Hematopoietic multipotent progenitor cell treated with erythropoietin and hydrocortisone succinate and interleukin-3 and kit ligand, for 4 days (in vitro differentiated cells): ENCODE measurements around the gene SMARCAL1.

ENCODE experiments used
- DNase-seq: peaks from one replicate; pipeline ENCODE4 v3.0.0-alpha.2; 2015

The SMARCAL1 gene

GRCh38 chr2:216392945-216393840 is 19.1 kb upstream of the SMARCAL1 start:
- DNase-seq = peak; percentile 92

GRCh38 chr2:216394881-216395280 is 17.4 kb upstream of the SMARCAL1 start:
- DNase-seq = peak; percentile 79

GRCh38 chr2:216399621-216400020 is 12.7 kb upstream of the SMARCAL1 start:
- no peak for DNase-seq

- no peak for DNase-seq
Observed at GRCh38 chr2:216402751-216403150, 9.5 kb upstream of the SMARCAL1 start.

- peak; percentile 71 for DNase-seq
Observed at GRCh38 chr2:216404010-216404618, 8.2 kb upstream of the SMARCAL1 start.

- no peak for DNase-seq
Observed at GRCh38 chr2:216405588-216405987, 6.7 kb upstream of the SMARCAL1 start.

DNA sequence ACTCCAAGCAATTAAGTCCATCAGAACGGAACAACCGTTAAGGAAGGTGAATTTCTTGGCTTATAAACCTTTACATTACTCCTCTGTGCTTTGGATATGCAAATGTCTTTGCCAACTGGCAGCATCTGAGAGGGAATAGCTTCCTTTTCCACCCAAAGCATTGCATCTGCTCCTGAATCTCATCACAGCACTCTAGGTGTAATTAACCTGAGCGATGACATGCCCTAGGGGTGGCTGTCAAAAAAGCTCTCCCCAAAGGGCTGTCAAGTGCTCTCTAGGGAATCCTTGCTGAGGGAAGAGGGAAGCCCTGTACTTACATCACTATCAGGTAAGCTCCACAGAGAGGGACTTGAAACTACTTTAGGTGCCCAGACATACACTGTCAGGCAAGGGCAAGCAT is 5.5 kb upstream of the SMARCAL1 start:
- no peak for DNase-seq

- DNase-seq = no peak
Observed at GRCh38 chr2:216408426-216409290, 3.6 kb upstream of the SMARCAL1 start.

GRCh38 chr2:216410550-216410949 is 1.7 kb upstream of the SMARCAL1 start:
- DNase-seq = no peak

GRCh38 chr2:216413882-216414281 is 1.6 kb downstream of the SMARCAL1 start:
- DNase-seq = no peak

DNA sequence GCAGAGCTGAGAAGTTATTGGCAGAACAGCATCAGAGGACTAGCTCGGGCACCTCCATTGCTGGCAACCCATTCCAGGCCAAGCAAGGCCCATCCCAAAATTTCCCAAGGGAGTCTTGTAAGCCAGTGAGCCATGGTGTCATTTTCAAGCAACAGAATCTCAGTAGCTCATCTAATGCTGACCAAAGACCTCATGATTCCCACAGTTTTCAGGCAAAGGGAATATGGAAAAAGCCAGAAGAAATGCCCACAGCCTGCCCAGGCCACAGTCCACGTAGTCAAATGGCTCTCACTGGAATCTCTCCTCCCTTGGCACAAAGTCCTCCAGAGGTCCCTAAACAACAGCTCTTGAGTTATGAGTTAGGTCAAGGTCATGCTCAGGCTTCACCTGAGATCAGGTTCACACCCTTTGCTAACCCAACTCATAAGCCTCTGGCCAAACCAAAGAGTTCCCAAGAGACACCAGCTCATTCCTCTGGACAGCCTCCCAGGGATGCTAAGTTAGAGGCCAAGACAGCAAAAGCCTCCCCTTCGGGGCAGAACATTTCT is 2.6 kb downstream of the SMARCAL1 start:
- no peak for DNase-seq

DNA sequence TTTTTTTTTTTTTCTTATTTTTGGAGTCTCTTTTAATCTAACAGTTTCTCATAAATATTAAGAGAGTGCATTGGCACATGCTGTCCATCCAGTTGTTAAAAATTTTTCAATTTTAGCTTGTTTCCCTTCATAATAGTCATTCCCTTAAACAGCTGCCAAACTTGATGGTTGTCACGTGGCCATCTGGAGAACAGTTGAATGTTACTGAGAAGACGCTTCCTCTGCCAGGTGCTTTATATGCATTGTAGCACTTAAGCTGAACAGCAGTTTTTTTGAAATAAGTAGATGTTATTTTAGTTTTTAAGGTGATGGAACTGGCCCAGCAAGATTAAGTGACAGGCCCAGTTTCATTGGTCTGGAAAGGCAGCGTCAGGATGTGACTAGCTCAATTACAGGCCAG is 3.3 kb downstream of the SMARCAL1 start:
- no peak for DNase-seq

GRCh38 chr2:216416571-216417307 is 4.5 kb downstream of the SMARCAL1 start:
- DNase-seq = peak; percentile 77

- DNase-seq = no peak
Observed at GRCh38 chr2:216418981-216419380, 6.7 kb downstream of the SMARCAL1 start.

DNA sequence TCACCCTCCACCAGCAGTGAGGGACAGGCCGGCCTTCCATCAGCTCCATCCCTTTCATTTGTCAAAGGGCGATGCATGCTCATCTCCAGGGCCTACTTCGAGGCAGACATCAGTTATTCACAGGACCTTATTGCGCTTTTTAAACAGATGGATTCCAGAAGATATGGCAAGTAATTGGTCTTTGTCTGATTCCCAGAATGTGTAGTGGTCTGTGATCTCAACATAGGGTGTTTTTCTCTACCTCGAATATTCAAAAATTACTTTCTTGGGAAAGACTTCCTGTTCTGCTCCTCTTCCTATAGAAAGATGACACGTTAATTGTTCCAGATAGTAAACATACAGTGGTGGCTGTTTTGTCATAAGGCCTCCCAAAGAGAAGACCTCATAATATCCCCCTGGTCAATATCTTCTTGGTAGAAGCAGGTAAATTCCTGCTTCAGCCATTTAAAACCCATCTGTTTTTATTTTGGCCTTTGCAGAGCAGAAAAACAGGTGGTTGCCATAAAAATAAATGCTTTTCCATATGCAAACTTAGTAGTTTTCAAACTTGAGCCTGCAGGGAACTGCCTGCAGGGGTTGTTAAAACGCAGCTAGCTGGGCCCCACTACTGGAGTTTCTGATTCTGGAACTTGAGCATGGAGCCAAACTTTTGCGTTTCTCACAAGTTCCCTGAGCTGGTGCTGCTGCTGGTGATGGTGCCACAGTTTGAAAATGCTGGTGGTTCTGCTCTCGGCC is 8.2 kb downstream of the SMARCAL1 start:
- no peak for DNase-seq

DNA sequence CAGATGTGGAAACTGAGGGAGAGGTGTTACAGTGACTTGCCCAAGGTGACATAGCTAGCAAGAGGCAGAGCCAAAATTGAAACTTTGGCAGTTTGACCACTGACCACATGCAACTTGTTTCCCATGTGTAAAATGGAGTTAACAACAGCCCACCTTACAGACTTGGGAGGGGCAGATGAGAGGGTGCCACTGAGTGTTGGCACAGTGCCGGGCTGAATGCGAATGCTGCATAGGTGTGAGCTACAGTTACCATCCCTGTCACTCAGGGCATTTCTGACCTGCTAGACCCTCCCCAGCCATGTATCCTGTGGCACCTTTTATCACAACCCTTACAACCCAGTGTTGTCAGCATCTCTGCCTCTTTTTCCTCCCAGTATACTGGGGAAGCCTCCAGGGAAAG is 10.8 kb downstream of the SMARCAL1 start:
- DNase-seq = no peak

- DNase-seq = peak; percentile 56
Observed at GRCh38 chr2:216424274-216424673, 12.0 kb downstream of the SMARCAL1 start.

- DNase-seq = no peak
Observed at GRCh38 chr2:216425008-216425787, 12.9 kb downstream of the SMARCAL1 start.

GRCh38 chr2:216426166-216426777 is 14.0 kb downstream of the SMARCAL1 start:
- no peak for DNase-seq

- DNase-seq = no peak
Observed at GRCh38 chr2:216426938-216427337, 14.7 kb downstream of the SMARCAL1 start.
